Esophagus squamous epithelium (tissue), 4 donors: Measurements from ENCODE around the gene DSC3.

ENCODE experiments used
- CTCF ChIP-seq, 6 experiments: fragments of 450-650 bp in 4 of 6; fragments of 200-600 bp in 2 of 6; sonication (generic) in 2 of 6; IDR thresholded peaks; one replicate each; pipeline ENCODE4 v1.5.1; 2016 to 2019; ENCODE audit warnings: antibody characterized with exemption in 6 of 6, mild to moderate bottlenecking in 4 of 6, moderate library complexity in 4 of 6
- POLR2A ChIP-seq, 4 donors: fragments of 450-650 bp; IDR thresholded peaks; one replicate each; pipeline ENCODE4 v1.6.1; 2017; ENCODE audit warnings: antibody characterized with exemption in 4 of 4, mild to moderate bottlenecking in 4 of 4, moderate library complexity in 3 of 4

DNA sequence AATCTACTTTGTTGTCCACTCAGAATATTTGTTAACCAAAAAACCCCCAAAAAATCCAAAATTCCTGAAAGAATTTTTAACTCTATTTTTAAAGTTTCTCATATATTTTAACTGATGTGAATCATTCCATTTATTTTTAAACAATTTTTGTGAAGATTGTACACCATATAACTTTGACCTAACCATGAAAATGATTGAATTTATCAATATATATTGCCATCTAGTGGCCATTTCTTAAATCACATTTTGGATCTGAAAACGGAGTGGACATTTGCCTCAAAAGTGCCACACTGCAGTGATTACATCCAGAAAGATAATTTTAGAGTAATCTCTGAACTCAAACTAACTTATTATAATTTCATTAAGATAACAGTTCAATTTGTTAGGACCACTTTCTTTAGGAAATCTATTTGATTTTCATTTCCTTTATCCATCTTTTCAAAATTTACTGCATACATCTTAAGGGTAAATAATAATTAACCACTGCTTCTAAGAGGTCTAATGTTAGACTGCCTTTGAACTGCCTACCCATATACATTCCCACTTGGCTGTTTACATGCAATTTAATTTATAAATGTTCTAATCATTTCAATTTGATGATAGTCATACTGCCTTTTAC is 71.1 kb downstream of the DSC3 start:
- TF ChIP-seq CTCF (IDR thresholded peaks at IDR 0.05) (peak in 5 of 6 experiments; percentile 29 to 63 (median 44)), POLR2A (IDR thresholded peaks at IDR 0.05) (no peak)
